Measurements from ENCODE around the gene CLIC1. TPM values are rescaled to one million over a fixed set of nuclear protein-coding genes. Genes with fewer than 3 reads are reported as not detected.
A peak's percentile ranks its signal among the peaks of the same experiment; 100 is the strongest.

CLIC1 gene
- total and polyA plus RNA-seq, 11 donors, result 68.0 to 392 (median 124) TPM

DNA sequence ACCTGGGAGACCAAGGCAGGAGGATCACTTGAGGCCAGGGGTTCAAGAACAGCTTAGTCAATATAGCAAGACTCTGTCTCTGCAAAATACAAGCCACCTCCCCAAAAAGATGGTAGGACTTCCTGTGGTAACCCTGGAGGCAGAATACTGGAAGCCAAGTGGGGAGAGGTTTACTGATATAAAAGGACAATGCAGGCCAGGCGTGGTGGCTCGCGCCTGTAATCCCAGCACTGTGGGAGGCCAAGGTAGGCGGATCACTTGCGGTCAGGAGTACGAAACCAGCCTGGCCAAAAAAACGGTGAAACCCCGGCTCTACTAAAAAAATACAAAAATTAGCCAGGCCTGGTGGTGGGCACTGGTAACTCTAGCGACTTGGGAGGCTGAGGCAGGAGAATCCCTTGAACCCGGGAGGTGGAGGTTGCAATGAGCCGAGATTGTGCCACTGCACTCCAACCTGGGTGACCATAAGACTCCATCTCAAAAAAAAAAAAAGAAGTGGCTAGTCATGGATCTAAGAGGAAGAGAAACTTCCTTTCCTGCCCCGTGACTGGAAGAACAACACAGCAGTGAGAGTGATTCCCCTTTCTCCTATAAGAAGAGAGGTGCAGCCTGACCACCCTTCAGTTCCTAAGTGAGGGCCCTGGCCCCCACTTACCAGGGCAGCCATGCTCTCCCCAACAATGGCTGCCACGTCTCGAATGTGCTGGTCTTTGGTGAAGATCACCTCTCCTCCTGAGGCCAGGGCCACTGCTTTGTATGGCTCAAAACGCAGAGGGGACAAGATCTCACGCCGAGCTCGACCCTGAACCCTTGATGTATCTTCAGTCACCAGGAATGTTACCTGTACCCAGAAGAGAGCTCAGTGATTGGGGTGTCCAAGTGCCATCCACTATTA is 32.3 kb upstream of the CLIC1 start:
- Histone ChIP-seq H3K27ac (peak overlapping the region in 1 of 12 donors; percentile 63), H3K4me1 (peaks cover 0 to 41% (median 2%) of the 10 kb centered on the region in 12 donors), H3K9me3 (no peaks in the 10 kb centered on the region), H3K36me3 (peaks cover 0 to 3% (median 0%) of the 10 kb centered on the region in 9 donors), H3K27me3 (no peaks in the 10 kb centered on the region), H3K4me3 (no peak overlapping the region)
- ATAC-seq, result peak in 1 of 4 donors; percentile 44
- intact Hi-C loops (cut with DNase I), result loop anchor here in 4 of 10 donors (5.0 to 10.0 kb wide), 4 partner anchors 36 to 86 kb away; partner anchors contain the start of genes DDAH2 (in 2 of the 4) and LY6G5C (in 2 of the 4)
- DNase-seq, result no peak
- WGBS, 4 donors, result 88 to 91% (median 88%) methylated on average over 18 of the region's 18 CpGs
- no peak for TF ChIP-seq POLR2A (IDR thresholded peaks at IDR 0.05)
- TF ChIP-seq, protein P1, sequence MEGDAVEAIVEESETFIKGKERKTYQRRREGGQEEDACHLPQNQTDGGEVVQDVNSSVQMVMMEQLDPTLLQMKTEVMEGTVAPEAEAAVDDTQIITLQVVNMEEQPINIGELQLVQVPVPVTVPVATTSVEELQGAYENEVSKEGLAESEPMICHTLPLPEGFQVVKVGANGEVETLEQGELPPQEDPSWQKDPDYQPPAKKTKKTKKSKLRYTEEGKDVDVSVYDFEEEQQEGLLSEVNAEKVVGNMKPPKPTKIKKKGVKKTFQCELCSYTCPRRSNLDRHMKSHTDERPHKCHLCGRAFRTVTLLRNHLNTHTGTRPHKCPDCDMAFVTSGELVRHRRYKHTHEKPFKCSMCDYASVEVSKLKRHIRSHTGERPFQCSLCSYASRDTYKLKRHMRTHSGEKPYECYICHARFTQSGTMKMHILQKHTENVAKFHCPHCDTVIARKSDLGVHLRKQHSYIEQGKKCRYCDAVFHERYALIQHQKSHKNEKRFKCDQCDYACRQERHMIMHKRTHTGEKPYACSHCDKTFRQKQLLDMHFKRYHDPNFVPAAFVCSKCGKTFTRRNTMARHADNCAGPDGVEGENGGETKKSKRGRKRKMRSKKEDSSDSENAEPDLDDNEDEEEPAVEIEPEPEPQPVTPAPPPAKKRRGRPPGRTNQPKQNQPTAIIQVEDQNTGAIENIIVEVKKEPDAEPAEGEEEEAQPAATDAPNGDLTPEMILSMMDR (IDR thresholded peaks at IDR 0.05), result no peak

GRCh38 chr6:31767096-31767645 is 30.8 kb upstream of the CLIC1 start:
- ATAC-seq, result no peak
- no peak for DNase-seq
- intact Hi-C loops (cut with DNase I), result loop anchor here in 4 of 10 donors (5.0 to 10.0 kb wide), 4 partner anchors 35 to 85 kb away; partner anchors contain the start of genes DDAH2 (in 2 of the 4) and LY6G5C (in 2 of the 4)
- Histone ChIP-seq H3K27ac (no peak overlapping the region), H3K4me3 (no peak overlapping the region), H3K9me3 (no peaks in the 10 kb centered on the region), H3K27me3 (no peaks in the 10 kb centered on the region), H3K36me3 (peaks cover 0 to 3% (median 0%) of the 10 kb centered on the region in 9 donors), H3K4me1 (peaks cover 0 to 32% (median 6%) of the 10 kb centered on the region in 12 donors)
- TF ChIP-seq POLR2A (IDR thresholded peaks at IDR 0.05), result no peak
- TF ChIP-seq, protein P1 (IDR thresholded peaks at IDR 0.05), result no peak
- 81 to 85% (median 82%) methylated on average over 6 of the region's 6 CpGs for WGBS, 4 donors

- DNase-seq, result no peak
- TF ChIP-seq POLR2A (IDR thresholded peaks at IDR 0.05), result no peak
- TF ChIP-seq, protein P1 (IDR thresholded peaks at IDR 0.05), result no peak
- peaks cover 0 to 14% (median 0%) of the 10 kb centered on the region in 9 donors for H3K36me3 ChIP-seq
- no peaks in the 10 kb centered on the region for H3K9me3 ChIP-seq
- no peak overlapping the region for H3K27ac ChIP-seq
- intact Hi-C loops (cut with DNase I), result loop anchor here in 4 of 10 donors (5.0 to 10.0 kb wide), 4 partner anchors 34 to 84 kb away; partner anchors contain the start of genes DDAH2 (in 2 of the 4) and LY6G5C (in 2 of the 4)
- ATAC-seq, result peak in 2 of 4 donors; percentile 30 to 42
- peaks cover 0 to 32% (median 6%) of the 10 kb centered on the region in 12 donors for H3K4me1 ChIP-seq
- no peaks in the 10 kb centered on the region for H3K27me3 ChIP-seq
- H3K4me3 ChIP-seq, result peak overlapping the region in 6 of 12 donors; percentile 22 to 38 (median 26)
- WGBS, 4 donors, result 55 to 72% (median 61%) methylated on average over 37 to 42 of the region's 42 CpGs
Observed at GRCh38 chr6:31765910-31766794, 29.8 kb upstream of the CLIC1 start.
